ENCODE results near the gene SH3GLB2.

The SH3GLB2 gene

DNA sequence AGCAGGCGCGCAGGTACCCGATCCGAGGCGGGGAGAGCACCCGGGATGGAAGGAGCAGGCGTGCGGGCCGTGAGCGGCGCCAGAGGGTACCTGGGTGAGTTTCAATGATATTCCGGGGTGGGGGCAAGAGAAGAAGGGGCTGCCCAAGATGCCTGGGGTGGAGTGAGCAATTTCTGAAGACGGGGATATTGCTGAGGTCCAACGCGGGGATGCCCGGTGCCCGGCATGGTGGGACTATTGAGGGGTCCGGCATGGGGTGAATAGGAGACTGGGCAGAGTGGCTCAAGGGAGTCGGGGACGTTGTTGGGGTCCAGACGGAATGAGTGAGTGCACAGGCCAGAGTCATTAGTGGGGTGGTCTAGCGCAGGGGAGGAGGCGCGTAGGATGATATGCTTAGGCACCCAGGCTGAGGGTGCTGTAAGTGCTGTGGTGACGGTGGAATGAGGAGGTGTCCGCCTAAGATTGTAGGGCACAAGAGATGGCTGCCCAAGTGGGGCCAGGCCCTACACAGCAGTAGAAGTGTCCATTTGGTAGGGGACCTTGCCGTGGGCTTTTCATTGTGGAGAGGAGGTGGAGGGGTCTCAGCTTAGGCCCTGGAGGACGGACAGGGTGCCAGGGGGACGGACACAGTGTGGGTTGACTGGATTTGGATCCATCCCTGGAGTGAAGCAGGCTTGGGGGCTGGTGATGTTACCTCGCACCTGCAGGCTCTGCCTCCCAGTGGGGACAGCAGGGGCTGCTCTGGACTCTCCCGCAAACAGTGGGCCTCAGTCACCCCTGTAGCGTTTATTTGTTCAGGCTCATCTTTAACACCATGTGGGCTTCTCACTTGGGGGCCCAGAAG is 9.0 kb upstream of the SH3GLB2 start:
- TF ChIP-seq GATA2 (IDR thresholded peaks at IDR 0.05; ENCODE audit: low read depth, low read length) (no peak), GATA3 (IDR thresholded peaks at IDR 0.05; ENCODE audit: low read depth, low read length) (no peak)

DNA sequence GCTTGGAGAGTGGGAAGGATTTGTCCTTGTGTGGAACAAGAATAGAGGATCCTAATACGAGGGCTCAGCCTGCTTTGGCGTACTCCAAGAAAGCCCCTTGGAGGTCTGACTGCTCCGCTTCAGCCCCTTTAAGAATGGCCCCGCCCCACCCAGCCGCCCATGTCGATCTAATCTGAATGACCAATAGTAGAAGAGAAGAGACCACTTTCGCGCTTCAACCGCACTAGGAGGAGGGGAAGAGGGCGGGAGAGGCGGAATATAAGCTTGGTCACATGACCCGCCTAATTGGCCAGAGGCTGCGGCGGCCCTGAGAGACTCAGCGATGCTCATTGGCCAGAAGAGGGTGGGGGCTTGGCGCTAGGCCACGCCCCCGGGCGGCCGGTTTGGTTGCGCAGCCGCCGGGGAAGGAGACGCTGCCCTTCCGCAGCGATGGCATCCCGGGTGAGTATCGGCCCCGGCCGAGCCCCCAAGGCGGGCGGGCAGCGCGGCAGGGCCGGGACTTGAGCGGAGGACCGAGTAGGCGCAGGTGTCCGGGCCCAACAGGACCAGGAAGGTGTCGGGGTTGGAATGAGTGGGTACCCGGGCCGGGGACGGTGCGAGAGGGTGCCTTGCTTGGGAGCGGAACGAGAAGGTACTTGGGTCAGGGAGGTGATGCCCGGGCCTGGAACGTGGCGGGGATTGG is 8.3 kb upstream of the SH3GLB2 start, which contains the start of gene MIGA2:
TSS of gene MIGA2 (plus strand) at position 386 of the 682 bp plus-strand sequence. CDS start 3,969 bp downstream, outside the sequence.
- TF ChIP-seq GATA3 (IDR thresholded peaks at IDR 0.05; ENCODE audit: low read depth, low read length): no peak
- TF ChIP-seq GATA2 (IDR thresholded peaks at IDR 0.05; ENCODE audit: low read depth, low read length): peak; percentile 52

DNA sequence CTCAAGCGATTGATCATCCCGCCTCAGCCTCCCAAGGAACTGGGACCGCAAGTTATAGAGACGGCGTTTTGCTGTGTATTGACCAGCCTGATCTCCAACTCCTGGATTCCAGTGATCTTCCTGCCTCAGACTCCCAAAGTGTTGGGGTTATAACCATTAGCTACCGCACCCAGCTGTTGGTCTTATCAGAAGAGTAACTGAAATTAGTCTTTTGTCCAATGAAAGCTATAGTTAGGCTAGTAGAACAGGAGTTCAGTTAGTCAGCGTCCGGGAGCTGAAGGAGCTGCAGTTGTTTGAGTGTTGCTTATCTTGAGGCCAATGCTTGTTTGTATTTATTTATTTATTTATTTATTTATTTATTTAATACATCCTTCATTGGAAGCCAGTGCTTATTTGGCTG is 5.1 kb upstream of the SH3GLB2 start:
- TF ChIP-seq GATA3 (IDR thresholded peaks at IDR 0.05; ENCODE audit: low read depth, low read length) (no peak), GATA2 (IDR thresholded peaks at IDR 0.05; ENCODE audit: low read depth, low read length) (no peak)

DNA sequence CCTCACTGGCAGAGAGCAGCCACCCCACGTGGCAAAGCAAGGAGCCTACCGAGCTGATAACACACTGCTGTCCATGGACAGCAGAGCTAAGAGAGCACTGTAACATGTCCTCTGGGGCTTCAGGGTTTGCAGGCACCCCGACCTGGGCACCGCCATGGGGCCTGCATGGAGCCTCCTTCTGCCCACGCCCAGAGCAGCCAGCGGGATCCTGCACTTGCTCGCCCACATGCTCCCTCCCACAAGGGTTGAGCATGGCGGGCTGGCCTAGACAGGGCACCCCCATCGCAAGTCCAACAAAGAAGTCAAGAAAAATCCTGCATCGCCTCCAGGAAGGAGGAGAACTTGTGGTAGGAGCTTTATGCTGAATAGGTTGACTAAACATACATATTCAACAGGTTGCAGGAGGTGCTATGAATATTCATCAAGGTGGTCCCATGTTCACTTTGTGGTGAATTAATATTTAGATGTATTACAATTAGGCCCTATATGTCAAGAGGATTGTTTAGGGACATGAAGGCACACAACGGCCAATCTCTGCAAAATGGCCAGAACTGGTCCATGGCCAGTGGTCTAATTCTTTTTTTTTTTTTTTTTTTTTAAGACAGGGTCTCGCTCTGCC is 4.5 kb upstream of the SH3GLB2 start:
- no peak for TF ChIP-seq GATA3 (IDR thresholded peaks at IDR 0.05; ENCODE audit: low read depth, low read length)
- no peak for TF ChIP-seq GATA2 (IDR thresholded peaks at IDR 0.05; ENCODE audit: low read depth, low read length)

DNA sequence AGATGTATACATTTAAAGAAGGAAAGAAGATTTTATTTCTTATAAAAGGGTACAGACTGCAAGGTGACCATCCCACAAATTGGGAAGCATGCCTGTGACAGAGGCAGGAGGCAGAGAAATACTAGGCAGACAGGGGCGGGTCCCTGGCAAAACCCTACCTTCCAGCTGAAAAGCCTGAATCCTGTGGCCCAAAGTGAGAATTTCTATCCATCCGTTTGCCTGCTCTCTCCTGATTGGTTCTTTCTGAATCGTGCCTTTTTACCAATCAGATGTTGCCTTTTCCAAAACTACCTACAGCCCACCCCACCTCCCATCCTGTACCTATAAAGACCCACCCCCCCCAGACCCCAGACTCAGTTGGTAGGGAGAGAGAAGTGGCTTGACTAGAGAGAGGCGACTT is 3.4 kb upstream of the SH3GLB2 start:
- TF ChIP-seq GATA2 (IDR thresholded peaks at IDR 0.05; ENCODE audit: low read depth, low read length) (no peak), GATA3 (IDR thresholded peaks at IDR 0.05; ENCODE audit: low read depth, low read length) (no peak)

DNA sequence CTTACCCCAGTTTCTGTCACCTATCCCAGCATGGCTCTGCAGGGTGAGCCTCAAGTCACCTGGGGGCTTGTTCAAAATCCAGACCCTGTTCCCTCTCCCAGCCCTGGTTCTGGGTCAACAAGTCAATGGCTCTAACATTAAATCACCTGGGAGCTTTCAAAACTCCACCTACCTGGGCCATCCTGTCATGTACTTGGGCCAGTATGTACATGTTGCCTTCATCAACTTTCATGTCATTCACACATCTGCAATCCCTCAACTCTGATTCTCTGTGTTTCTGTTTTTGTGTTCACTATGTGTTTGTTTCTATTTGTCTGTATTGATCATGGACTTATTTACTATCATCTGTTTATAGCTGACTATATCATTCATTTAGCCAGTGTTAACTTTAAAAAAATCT is 2.1 kb upstream of the SH3GLB2 start:
- TF ChIP-seq GATA3 (IDR thresholded peaks at IDR 0.05; ENCODE audit: low read depth, low read length): no peak
- no peak for TF ChIP-seq GATA2 (IDR thresholded peaks at IDR 0.05; ENCODE audit: low read depth, low read length)

DNA sequence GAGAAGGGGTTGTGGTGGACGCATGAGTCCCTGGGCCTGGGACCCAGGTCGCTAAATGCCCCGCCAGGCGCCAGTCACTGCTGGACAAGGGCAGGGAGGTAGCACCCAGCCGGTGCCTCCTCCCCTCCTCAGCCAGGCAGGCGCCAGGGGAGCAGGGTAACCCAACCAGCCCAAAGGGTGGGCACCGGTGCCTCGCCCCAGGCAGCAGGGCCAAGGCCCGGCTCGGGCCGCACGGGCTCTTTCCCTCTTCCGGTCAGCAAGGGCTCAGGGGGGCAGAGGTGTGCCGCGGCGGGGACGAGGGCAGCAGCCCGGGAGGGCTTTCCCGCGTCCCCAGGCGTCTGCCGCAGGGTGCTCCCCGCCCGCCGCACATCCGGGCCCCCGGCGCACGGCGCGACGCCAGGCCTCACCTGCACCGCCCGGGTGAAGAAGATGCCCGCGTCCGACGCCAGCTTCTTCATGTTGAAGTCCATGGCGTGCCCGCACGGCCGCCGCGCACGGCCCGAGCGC is 393 bp downstream of the SH3GLB2 start:
- TF ChIP-seq GATA3 (IDR thresholded peaks at IDR 0.05; ENCODE audit: low read depth, low read length) (no peak), GATA2 (IDR thresholded peaks at IDR 0.05; ENCODE audit: low read depth, low read length) (no peak)

DNA sequence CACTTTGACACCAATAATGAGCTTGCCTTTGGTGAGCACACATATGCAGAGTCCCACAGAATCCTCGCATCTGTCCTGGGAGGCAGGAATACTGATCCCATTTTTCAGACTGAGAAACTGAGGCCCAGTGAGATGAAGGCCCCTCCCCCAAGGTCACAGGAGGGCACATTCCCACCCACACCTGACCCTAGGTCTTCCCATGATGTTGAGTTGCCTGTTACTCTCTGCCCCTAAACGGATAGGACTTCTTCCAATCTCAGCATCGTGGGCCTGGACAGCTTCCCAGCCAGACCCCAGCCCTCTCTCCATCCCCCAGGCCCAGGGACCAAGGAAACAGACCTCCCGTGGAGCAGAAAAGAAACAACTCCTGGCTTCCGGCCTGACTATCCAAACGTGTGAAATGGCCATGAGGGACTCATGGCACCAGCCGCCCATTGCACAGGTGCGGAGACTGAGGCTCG is 877 bp downstream of the SH3GLB2 start:
- TF ChIP-seq GATA2 (IDR thresholded peaks at IDR 0.05; ENCODE audit: low read depth, low read length): no peak
- TF ChIP-seq GATA3 (IDR thresholded peaks at IDR 0.05; ENCODE audit: low read depth, low read length): no peak

DNA sequence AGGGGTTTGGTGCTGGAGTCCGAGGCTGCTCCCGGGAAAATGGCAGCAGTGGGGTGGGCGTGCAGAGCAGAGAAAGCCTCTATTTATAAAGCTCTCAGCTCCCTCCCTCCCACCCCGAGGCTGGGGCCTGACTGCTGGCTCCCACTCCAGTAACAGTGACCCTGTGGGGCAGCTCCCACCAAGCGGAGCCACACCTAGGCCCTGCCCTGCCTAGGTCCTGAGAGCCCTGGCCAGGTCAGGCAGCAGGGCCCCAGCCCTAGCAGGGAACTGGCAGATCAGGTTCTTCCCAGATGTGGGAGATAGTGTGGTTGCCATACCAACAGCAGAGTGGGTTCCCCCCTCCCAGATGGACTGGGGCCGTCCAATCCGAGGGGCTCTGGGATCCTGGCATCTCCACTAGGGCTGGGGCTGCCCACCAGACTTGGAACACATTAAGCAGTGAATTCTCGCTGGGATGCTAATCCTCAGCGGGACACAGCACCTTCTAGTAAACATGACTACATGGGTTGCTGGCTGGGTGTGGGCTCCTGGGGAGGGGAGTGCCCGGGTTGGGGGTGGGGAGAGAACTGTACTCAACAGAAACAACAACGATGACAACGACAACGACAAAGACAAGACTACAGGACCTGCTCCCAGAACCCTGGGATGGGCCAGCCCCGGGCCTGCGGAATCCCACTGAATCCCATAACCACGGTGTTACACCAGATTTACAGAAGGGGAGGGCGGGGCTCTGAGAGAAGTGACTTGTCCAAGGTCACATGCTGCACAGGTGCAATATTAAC is 1.5 kb downstream of the SH3GLB2 start:
- TF ChIP-seq GATA2 (IDR thresholded peaks at IDR 0.05; ENCODE audit: low read depth, low read length): peak; percentile 100
- peak; percentile 90 for TF ChIP-seq GATA3 (IDR thresholded peaks at IDR 0.05; ENCODE audit: low read depth, low read length)

DNA sequence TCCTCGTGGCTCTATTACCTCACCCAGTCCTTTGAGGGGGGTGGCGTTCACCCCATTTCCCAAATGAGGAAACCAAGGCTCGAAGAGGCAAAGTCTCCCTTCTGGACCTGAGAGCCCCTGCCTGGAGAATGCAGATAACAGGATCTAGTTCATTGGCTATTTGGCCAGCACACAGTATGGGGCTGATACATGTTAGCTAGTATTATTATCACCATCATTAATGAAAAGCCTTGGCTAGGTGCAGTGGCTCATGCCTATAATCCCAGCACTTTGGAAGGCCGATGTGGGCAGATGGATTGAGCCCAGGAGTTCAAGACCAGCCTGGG is 4.3 kb downstream of the SH3GLB2 start:
- TF ChIP-seq GATA3 (IDR thresholded peaks at IDR 0.05; ENCODE audit: low read depth, low read length) (no peak), GATA2 (IDR thresholded peaks at IDR 0.05; ENCODE audit: low read depth, low read length) (no peak)

DNA sequence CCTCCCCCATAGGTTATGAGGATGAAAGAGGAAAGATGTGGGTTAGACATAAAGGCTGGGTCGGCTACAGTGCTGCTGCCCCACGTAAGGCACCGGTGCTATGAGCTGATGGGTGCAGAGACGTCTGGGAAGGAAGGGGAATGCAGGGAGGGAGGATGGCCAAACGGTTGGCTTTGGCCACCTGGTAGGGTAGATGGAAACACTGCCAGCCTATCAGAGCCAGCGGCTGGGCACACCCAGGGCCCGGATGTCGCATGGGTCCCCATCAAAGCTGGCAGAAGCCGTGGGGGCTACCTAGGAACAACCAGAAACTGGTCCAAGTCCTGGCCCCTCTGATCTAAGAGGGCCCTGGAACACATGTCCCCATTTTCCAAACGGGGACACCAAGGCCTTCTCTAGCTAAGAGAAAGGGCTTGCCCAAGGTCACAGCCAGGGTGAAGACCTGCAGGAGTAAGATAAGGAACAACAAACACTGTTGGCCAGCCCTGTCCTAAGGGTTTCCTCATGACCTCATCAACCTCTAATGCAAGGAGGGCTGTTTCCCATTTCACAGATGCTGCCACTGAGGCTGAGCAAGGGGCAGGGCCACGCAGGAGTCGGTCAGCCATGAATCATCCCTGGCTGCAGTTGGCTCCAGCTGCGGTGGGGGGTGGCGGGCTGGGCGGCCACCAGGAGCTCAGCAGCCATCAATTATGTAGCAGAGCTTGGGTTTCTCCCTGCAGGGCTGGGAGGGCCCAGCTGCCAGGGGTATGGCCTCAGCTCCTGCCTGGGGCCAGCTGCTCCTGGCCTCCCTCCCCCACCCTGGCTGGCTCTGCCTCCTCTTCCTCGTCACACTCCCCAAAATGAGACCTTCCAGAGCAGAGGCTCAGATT is 4.9 kb downstream of the SH3GLB2 start:
- TF ChIP-seq GATA2 (IDR thresholded peaks at IDR 0.05; ENCODE audit: low read depth, low read length) (no peak), GATA3 (IDR thresholded peaks at IDR 0.05; ENCODE audit: low read depth, low read length) (no peak)

DNA sequence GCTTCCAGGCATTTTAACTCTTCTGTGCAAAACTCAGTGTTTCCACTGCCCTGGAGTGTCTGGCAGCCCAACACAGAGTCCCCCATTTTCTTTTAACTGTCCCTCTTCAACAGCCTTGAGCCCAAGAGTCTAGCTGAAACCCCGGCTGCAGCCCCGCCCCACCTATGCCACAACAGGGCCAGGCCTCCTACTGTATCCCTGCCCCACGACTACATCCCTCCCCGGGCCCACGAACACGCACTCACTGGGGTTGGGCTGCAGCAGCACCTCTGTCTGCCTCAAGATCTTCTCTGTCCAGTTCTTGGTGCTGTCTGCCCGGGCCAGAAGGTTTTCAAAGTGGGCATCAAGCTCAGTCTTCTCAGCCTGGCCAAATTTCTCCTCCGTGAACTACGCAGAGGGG is 6.1 kb downstream of the SH3GLB2 start:
- TF ChIP-seq GATA3 (IDR thresholded peaks at IDR 0.05; ENCODE audit: low read depth, low read length): no peak
- no peak for TF ChIP-seq GATA2 (IDR thresholded peaks at IDR 0.05; ENCODE audit: low read depth, low read length)

DNA sequence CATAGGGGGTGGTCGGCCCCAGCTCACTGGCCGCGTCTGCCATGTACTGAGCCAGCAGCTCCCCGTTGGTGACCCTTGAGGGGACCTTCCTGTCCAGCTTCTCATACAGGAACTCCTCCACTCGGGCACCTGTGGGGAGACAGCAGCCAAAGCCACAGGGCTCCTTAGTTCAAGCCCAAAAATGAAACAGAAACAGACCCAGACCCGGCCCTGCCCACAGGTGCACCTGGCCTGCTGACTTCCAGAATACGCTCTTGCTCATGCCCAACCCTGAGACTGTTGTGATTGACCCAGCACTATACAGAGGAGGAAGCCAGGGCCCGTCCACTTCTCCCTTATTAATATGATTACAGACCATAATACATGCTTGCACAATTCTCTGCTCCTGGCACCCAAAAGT is 7.0 kb downstream of the SH3GLB2 start:
- no peak for TF ChIP-seq GATA3 (IDR thresholded peaks at IDR 0.05; ENCODE audit: low read depth, low read length)
- TF ChIP-seq GATA2 (IDR thresholded peaks at IDR 0.05; ENCODE audit: low read depth, low read length): no peak
